Activated gamma-delta T cell (primary cell): Measurements from ENCODE around the gene ADAMTS8.

ENCODE experiments used
- DNase-seq: peaks from one replicate; lab custom pipeline; 2025; lab: John Stamatoyannopoulos, UW

ADAMTS8 gene

GRCh38 chr11:130418756-130419155, 9.7 kb downstream of the ADAMTS8 start:
- no peak for DNase-seq

GRCh38 chr11:130418210-130418609, 10.2 kb downstream of the ADAMTS8 start:
- no peak for DNase-seq

- DNase-seq: no peak
Observed at GRCh38 chr11:130416906-130417305, 11.5 kb downstream of the ADAMTS8 start.

GRCh38 chr11:130416530-130416882, 11.9 kb downstream of the ADAMTS8 start:
- DNase-seq: no peak

- DNase-seq: no peak
Observed at GRCh38 chr11:130415731-130416529, 12.5 kb downstream of the ADAMTS8 start.

GRCh38 chr11:130414107-130415080, 14.0 kb downstream of the ADAMTS8 start:
- DNase-seq: no peak

GRCh38 chr11:130413405-130414106, 14.9 kb downstream of the ADAMTS8 start:
- no peak for DNase-seq

- no peak for DNase-seq
Observed at GRCh38 chr11:130411223-130411622, 17.2 kb downstream of the ADAMTS8 start.

- DNase-seq: no peak
Observed at GRCh38 chr11:130409594-130410388, 18.6 kb downstream of the ADAMTS8 start.

GRCh38 chr11:130408901-130409300, 19.5 kb downstream of the ADAMTS8 start:
- no peak for DNase-seq

GRCh38 chr11:130408401-130408890, 20.0 kb downstream of the ADAMTS8 start:
- no peak for DNase-seq

- DNase-seq: no peak
Observed at GRCh38 chr11:130407978-130408377, 20.4 kb downstream of the ADAMTS8 start.

GRCh38 chr11:130405428-130405827, 23.0 kb downstream of the ADAMTS8 start:
- DNase-seq: no peak

GRCh38 chr11:130404727-130405126, 23.7 kb downstream of the ADAMTS8 start:
- DNase-seq: no peak

GRCh38 chr11:130403967-130404366, 24.4 kb downstream of the ADAMTS8 start:
- no peak for DNase-seq

- DNase-seq: no peak
Observed at GRCh38 chr11:130403271-130403804, 25.1 kb downstream of the ADAMTS8 start.

- no peak for DNase-seq
Observed at GRCh38 chr11:130402570-130402969, 25.8 kb downstream of the ADAMTS8 start.

GRCh38 chr11:130400781-130401483, 27.5 kb downstream of the ADAMTS8 start:
- no peak for DNase-seq

- no peak for DNase-seq
Observed at GRCh38 chr11:130399196-130399595, 29.2 kb downstream of the ADAMTS8 start.

GRCh38 chr11:130397780-130398179, 30.6 kb downstream of the ADAMTS8 start:
- DNase-seq: no peak
